ENCODE measurements around the gene ARL13B. TPM values are rescaled to one million over a fixed set of nuclear protein-coding genes. Genes with fewer than 3 reads are reported as not detected.

ARL13B gene
- total and polyA plus RNA-seq, 2 donors (not counting 1 experiment from before 2014, with no cell fraction given) = 1.3 to 12.9 TPM

DNA sequence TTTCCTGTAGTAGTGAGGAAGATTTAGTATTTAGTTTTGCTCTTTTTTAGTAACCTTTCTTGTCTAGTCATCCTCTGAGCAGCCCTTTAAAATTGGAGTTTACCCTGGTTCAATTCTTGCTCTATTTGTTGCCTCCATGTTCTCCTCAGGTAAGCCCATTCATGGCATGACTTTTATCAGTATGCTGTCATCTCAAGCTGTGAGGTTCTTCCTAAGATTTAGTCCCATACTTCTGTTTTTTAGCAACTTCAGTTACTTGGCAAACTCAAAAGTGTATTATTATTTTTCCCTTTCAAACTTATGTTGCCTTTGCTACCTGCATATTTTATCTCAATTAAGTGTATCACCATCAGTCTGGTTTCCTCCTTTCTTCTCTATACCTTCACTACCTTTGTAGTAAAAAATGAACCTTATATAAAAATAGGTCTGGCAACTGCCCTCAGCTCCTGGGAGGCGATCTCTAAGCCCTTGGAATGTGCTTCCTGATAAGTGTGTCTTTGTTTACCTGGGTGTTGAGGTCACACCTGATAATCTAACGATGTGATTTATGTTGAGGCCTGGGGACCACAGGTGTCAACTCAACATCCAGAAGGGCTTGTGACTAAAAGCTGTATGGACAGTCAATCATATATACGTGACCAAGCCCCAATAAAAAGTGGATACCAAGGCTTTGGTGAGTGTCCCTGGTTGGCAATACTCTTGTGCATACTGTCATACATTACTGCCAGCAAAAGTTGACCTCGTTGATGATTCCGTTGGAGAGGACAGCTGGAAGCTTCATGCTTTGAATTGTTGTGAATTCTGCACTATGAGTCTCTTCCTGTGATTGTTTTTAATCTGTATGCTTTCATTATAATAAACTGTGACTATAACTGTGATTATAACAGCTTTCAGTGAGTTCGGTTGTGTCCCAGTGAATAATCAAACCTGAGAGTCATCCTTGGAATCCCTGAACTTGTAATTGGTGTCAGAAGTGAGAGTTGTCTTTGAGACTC, 86.8 kb downstream of the ARL13B start:
- peaks cover 85% of the 10 kb centered on the region for H3K79me2 ChIP-seq (ENCODE audit: control insufficient read depth, insufficient read depth, low read length)
- no peaks in the 10 kb centered on the region for H3K27me3 ChIP-seq (replicated peaks in 1 of 4; ENCODE audit: control extremely low read depth in 1 of 4, control insufficient read depth in 3 of 4, insufficient read depth in 4 of 4, low read length in 3 of 4)
- H3K4me3 ChIP-seq (ENCODE audit: control extremely low read depth in 1 of 5, extremely low read depth in 1 of 5, insufficient read depth in 1 of 5, low read depth in 2 of 5, low read length in 4 of 5) = no peak overlapping the region
- Mint-ChIP-seq H3K4me1 (peaks cover 48% of the 10 kb centered on the region), H3K27ac (no peak overlapping the region), H3K27me3 (no peaks in the 10 kb centered on the region), H3K9me3 (ENCODE audit: insufficient read depth) (no peaks in the 10 kb centered on the region), H3K4me3 (no peak overlapping the region)
- ATAC-seq (ENCODE audit: low read depth) = no peak
- peaks cover 5 to 18% of the 10 kb centered on the region in 2 experiments for H3K36me3 ChIP-seq (replicated peaks in 1 of 2; ENCODE audit: control extremely low read depth in 1 of 2, control insufficient read depth in 1 of 2, extremely low read depth in 1 of 2, insufficient read depth in 2 of 2, low read length in 1 of 2)
- no peak for TF ChIP-seq EZH2 (IDR thresholded peaks at IDR 0.05; ENCODE audit: borderline replicate concordance, insufficient read depth, low read depth, low read length, poor library complexity, severe bottlenecking)
- TF ChIP-seq, protein P1, sequence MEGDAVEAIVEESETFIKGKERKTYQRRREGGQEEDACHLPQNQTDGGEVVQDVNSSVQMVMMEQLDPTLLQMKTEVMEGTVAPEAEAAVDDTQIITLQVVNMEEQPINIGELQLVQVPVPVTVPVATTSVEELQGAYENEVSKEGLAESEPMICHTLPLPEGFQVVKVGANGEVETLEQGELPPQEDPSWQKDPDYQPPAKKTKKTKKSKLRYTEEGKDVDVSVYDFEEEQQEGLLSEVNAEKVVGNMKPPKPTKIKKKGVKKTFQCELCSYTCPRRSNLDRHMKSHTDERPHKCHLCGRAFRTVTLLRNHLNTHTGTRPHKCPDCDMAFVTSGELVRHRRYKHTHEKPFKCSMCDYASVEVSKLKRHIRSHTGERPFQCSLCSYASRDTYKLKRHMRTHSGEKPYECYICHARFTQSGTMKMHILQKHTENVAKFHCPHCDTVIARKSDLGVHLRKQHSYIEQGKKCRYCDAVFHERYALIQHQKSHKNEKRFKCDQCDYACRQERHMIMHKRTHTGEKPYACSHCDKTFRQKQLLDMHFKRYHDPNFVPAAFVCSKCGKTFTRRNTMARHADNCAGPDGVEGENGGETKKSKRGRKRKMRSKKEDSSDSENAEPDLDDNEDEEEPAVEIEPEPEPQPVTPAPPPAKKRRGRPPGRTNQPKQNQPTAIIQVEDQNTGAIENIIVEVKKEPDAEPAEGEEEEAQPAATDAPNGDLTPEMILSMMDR (IDR thresholded peaks at IDR 0.05) = no peak
- no peak overlapping the region for H2AFZ ChIP-seq (ENCODE audit: insufficient read depth, low read depth, low read length, poor library complexity, severe bottlenecking)
- H3K27ac ChIP-seq (ENCODE audit: low read length in 2 of 2) = no peak overlapping the region
- H3K4me2 ChIP-seq (replicated peaks; ENCODE audit: low read depth, low read length, poor library complexity, severe bottlenecking) = no peak overlapping the region
- peaks cover 18 to 28% of the 10 kb centered on the region in 2 donors for H3K4me1 ChIP-seq (ENCODE audit: control insufficient read depth in 2 of 2, insufficient read depth in 2 of 2, low read length in 2 of 2)
- 100% methylated on average over 2 of the region's 6 CpGs for WGBS (ENCODE audit: insufficient coverage)
- POLR2A ChIA-PET = no interaction called here
- CTCF ChIA-PET = interaction anchor here (0.7 to 3.1 kb wide), 5 partner anchors 8 to 64 kb away, joined by 3 to 9 read pairs (median 3); no protein-coding TSS in a partner anchor
- DNase-seq = no peak
- intact Hi-C loops (cut with micrococcal nuclease) = no loop called here
- no peaks in the 10 kb centered on the region for H4K20me1 ChIP-seq (ENCODE audit: control insufficient read depth, insufficient read depth, low read length, poor library complexity, severe bottlenecking)
- peaks cover 0 to 2% (median 0%) of the 10 kb centered on the region in 3 donors for H3K9me3 ChIP-seq (ENCODE audit: control extremely low read depth in 1 of 3, control insufficient read depth in 2 of 3, insufficient read depth in 1 of 3, low read length in 2 of 3)
- H3K9ac ChIP-seq (ENCODE audit: low read length) = no peak overlapping the region
